ENCODE data around the gene YPEL3. TPM values are rescaled to one million over a fixed set of nuclear protein-coding genes. Genes with fewer than 3 reads are reported as not detected.

YPEL3 gene
- polyA plus RNA-seq, 4 donors = 39.6 to 154 (median 99.6) TPM

DNA sequence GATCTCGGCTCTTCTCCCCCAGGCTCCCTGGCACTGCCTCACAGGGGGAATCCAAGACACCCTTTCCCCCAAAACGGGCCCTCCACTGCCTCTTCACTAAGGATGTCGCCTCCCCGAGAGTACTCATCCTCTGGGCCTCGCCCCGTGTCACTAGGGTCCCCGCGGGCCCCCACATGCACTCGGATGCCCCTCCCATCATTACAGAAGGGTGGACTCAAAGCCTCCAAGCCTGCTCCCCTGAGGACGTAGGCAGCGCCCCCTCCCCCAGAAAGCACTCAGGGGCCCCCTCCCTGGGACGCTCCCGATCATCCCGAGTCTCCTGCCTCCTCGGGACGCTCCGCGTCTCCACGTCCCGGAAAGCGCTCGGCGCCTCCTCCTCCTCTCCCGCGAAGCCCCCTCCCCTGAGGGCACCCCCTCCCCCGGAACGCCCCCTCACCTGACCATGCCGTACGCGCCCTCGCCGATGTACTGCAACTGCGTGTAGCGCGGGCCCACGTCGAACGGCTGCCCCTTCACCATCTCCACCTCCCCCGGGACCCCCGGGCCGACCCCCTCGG is 26.7 kb upstream of the YPEL3 start:
- DNase-seq = peak; percentile 23 to 68
- no peaks in the 10 kb centered on the region for H3K27me3 ChIP-seq (ENCODE audit: control insufficient read depth in 3 of 3, insufficient read depth in 3 of 3, low read length in 3 of 3)
- peaks cover 0 to 48% (median 5%) of the 10 kb centered on the region in 3 donors for H3K4me1 ChIP-seq (ENCODE audit: control insufficient read depth in 3 of 3, insufficient read depth in 2 of 3, low read depth in 1 of 3, low read length in 2 of 3)
- 1% methylated on average over 26 to 42 of the region's 42 CpGs for WGBS, 3 donors
- H3K9me3 ChIP-seq (ENCODE audit: control insufficient read depth in 2 of 2, insufficient read depth in 1 of 2, low read depth in 1 of 2, low read length in 1 of 2) = no peaks in the 10 kb centered on the region
- H3K27ac ChIP-seq (ENCODE audit: low read depth in 1 of 3, low read length in 2 of 3) = peak overlapping the region; percentile 93 to 99 (median 96)
- peak overlapping the region; percentile 88 to 97 (median 90) for H3K4me3 ChIP-seq (ENCODE audit: low read depth in 1 of 3, low read length in 3 of 3)
- no peak for FAIRE-seq
- peaks cover 0 to 49% (median 4%) of the 10 kb centered on the region in 3 donors for H3K36me3 ChIP-seq (ENCODE audit: control insufficient read depth in 3 of 3, insufficient read depth in 2 of 3, low read depth in 1 of 3, low read length in 3 of 3)

DNA sequence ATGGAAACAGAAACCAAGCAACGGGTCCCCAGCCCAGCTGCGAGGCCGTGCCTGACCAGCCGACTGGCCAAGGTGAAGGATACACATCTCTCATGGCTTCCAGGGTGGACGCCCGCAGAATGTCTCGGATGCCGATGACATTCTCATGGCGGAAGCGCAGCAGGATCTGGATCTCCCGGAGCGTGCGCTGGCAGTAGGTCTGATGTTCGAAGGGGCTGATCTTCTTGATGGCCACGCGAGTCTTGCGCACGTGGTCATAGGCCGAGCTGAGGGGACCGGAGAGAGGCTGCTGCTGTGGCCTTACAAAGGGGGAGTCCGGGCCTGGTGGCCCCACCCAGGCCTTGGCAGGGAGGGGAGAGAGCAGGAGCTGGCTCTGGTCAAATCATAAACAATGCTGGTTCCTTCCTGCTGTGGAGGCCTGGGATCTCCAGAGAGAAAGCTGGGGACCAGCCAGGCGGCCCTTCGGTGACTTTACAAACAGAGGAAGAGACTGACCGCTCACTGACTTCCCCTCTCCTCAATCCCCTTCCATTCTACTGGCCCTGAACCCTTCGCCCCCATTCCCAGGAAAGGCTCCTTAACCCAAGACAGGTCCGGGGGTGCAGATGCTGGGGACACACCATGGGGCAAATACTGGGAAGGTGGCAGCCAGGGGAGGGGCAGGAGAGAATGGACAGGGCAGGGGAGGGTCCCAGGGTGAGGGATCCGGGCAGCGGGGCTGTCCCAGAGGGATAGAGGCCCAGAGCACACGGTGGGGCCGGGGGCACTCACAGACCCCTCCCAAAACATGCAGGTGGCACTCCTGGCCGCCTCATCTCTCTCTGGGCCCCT is 25.9 kb upstream of the YPEL3 start:
- Histone ChIP-seq H3K9me3 (ENCODE audit: control insufficient read depth in 2 of 2, insufficient read depth in 1 of 2, low read depth in 1 of 2, low read length in 1 of 2) (no peaks in the 10 kb centered on the region), H3K27me3 (ENCODE audit: control insufficient read depth in 3 of 3, insufficient read depth in 3 of 3, low read length in 3 of 3) (no peaks in the 10 kb centered on the region), H3K4me3 (ENCODE audit: low read depth in 1 of 3, low read length in 3 of 3) (peak overlapping the region; percentile 88 to 97 (median 90)), H3K4me1 (ENCODE audit: control insufficient read depth in 3 of 3, insufficient read depth in 2 of 3, low read depth in 1 of 3, low read length in 2 of 3) (peaks cover 0 to 56% (median 9%) of the 10 kb centered on the region in 3 donors), H3K36me3 (ENCODE audit: control insufficient read depth in 3 of 3, insufficient read depth in 2 of 3, low read depth in 1 of 3, low read length in 3 of 3) (peaks cover 0 to 56% (median 5%) of the 10 kb centered on the region in 3 donors), H3K27ac (ENCODE audit: low read depth in 1 of 3, low read length in 2 of 3) (peak overlapping the region; percentile 93 to 99 (median 96))
- DNase-seq = peak; percentile 36 to 67
- no peak for FAIRE-seq
- WGBS, 3 donors = 43 to 70% (median 63%) methylated on average over 27 to 31 of the region's 31 CpGs

DNA sequence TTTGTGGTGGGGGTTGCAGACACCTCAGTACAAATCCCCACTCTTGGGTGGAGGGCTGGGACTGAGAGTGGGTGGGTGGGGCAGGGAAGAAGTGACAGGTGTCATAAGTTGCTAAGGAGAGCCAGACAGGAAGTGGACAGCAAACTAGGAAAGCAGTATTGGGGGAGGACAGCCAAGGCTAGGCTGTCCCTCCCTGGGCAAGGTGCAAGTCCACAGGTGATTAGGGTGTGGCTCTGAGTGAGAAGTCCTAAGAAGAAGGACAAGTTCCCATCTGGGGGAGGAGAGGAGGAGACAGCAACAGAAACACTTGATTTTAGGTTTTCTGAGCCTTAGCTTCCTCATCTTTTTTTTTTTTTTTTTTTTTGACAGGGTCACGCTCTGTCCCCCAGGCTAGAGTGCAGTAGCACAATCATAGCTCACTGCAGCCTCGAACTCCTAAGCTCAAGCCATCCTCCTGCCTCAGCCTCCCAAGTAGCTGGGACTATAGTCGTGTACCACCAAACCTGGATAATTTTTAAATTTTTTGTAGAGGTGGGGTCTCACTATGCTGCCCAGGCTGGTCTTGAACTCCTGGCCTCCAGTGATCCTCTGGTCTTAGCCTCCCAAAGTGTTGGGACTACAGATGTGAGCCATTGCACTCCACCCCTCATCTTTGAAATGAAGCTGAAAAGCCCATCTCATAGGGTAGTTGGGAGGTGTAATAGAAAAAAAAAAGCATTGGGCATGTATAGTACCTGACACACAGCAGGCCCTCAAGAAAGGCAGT is 24.5 kb upstream of the YPEL3 start:
- DNase-seq = peak; percentile 94 to 99
- FAIRE-seq = no peak
- peaks cover 0 to 70% (median 12%) of the 10 kb centered on the region in 3 donors for H3K4me1 ChIP-seq (ENCODE audit: control insufficient read depth in 3 of 3, insufficient read depth in 2 of 3, low read depth in 1 of 3, low read length in 2 of 3)

DNA sequence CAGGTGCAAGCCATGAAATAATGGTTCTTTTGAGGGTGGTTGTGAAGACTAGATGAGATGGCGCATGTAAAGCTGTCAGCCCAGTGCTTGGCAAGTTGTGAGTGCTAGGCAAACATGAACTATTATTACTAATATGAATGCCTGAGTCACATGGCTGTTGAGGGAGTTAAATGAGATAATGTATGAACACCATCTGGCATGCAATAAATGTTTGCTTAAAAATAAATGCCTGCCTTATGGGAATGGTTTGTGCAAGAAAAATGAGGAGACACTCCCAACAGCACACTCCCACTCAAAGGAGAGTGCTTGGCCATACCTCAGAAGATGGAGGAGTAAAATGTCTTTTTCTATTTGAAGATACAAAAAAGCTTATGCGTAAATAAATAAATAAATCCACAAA is 23.4 kb upstream of the YPEL3 start:
- H3K36me3 ChIP-seq (ENCODE audit: control insufficient read depth in 3 of 3, insufficient read depth in 2 of 3, low read depth in 1 of 3, low read length in 3 of 3) = peaks cover 6 to 80% (median 9%) of the 10 kb centered on the region in 3 donors
- H3K27ac ChIP-seq (ENCODE audit: low read depth in 1 of 3, low read length in 2 of 3) = peak overlapping the region in 2 of 3 donors; percentile 93 to 99
- no peaks in the 10 kb centered on the region for H3K9me3 ChIP-seq (ENCODE audit: control insufficient read depth in 2 of 2, insufficient read depth in 1 of 2, low read depth in 1 of 2, low read length in 1 of 2)
- no peak overlapping the region for H3K4me3 ChIP-seq (ENCODE audit: low read depth in 1 of 3, low read length in 3 of 3)
- H3K27me3 ChIP-seq (ENCODE audit: control insufficient read depth in 3 of 3, insufficient read depth in 3 of 3, low read length in 3 of 3) = no peaks in the 10 kb centered on the region
- DNase-seq = no peak
- FAIRE-seq = no peak
- H3K4me1 ChIP-seq (ENCODE audit: control insufficient read depth in 3 of 3, insufficient read depth in 2 of 3, low read depth in 1 of 3, low read length in 2 of 3) = peaks cover 0 to 78% (median 12%) of the 10 kb centered on the region in 3 donors
- 83 to 90% (median 87%) methylated on average over 2 of the region's 2 CpGs for WGBS, 3 donors

More for the DNA sequence above, 24.5 kb upstream of the YPEL3 start:
- Histone ChIP-seq H3K4me3 (ENCODE audit: low read depth in 1 of 3, low read length in 3 of 3) (no peak overlapping the region), H3K36me3 (ENCODE audit: control insufficient read depth in 3 of 3, insufficient read depth in 2 of 3, low read depth in 1 of 3, low read length in 3 of 3) (peaks cover 6 to 69% (median 9%) of the 10 kb centered on the region in 3 donors), H3K27ac (ENCODE audit: low read depth in 1 of 3, low read length in 2 of 3) (peak overlapping the region; percentile 93 to 99 (median 96)), H3K27me3 (ENCODE audit: control insufficient read depth in 3 of 3, insufficient read depth in 3 of 3, low read length in 3 of 3) (no peaks in the 10 kb centered on the region), H3K9me3 (ENCODE audit: control insufficient read depth in 2 of 2, insufficient read depth in 1 of 2, low read depth in 1 of 2, low read length in 1 of 2) (no peaks in the 10 kb centered on the region)
- 31 to 58% (median 34%) methylated on average over 2 to 3 of the region's 3 CpGs for WGBS, 3 donors

DNA sequence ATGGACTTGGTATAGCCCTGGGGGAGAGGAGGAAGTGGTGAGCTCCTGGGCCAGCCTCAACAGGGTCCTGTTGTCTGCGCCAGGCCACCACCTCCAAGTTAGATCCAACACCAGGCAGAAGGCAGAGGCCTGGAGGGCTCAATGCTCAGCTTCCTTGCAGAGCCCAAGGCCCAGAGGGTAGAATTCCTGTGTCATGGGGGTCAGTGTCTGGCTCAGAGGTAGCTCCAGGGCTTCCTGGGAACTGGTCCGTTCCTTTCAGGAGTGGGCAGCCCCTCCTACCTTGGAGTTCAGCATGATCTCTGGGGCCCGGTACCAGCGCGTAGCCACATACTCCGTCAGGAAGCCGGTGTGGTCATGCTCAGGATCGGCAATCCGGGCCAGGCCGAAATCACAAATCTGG is 21.8 kb upstream of the YPEL3 start:
- FAIRE-seq (no peak), DNase-seq (no peak)
- H3K27me3 ChIP-seq (ENCODE audit: control insufficient read depth in 3 of 3, insufficient read depth in 3 of 3, low read length in 3 of 3) = no peaks in the 10 kb centered on the region
- peak overlapping the region in 2 of 3 donors; percentile 74 to 77 for H3K27ac ChIP-seq (ENCODE audit: low read depth in 1 of 3, low read length in 2 of 3)
- H3K4me1 ChIP-seq (ENCODE audit: control insufficient read depth in 3 of 3, insufficient read depth in 2 of 3, low read depth in 1 of 3, low read length in 2 of 3) = peaks cover 3 to 88% (median 12%) of the 10 kb centered on the region in 3 donors
- no peaks in the 10 kb centered on the region for H3K9me3 ChIP-seq (ENCODE audit: control insufficient read depth in 2 of 2, insufficient read depth in 1 of 2, low read depth in 1 of 2, low read length in 1 of 2)
- 94 to 98% (median 95%) methylated on average over 10 of the region's 10 CpGs for WGBS, 3 donors
- H3K4me3 ChIP-seq (ENCODE audit: low read depth in 1 of 3, low read length in 3 of 3) = no peak overlapping the region
- H3K36me3 ChIP-seq (ENCODE audit: control insufficient read depth in 3 of 3, insufficient read depth in 2 of 3, low read depth in 1 of 3, low read length in 3 of 3) = peaks cover 9 to 97% (median 12%) of the 10 kb centered on the region in 3 donors

DNA sequence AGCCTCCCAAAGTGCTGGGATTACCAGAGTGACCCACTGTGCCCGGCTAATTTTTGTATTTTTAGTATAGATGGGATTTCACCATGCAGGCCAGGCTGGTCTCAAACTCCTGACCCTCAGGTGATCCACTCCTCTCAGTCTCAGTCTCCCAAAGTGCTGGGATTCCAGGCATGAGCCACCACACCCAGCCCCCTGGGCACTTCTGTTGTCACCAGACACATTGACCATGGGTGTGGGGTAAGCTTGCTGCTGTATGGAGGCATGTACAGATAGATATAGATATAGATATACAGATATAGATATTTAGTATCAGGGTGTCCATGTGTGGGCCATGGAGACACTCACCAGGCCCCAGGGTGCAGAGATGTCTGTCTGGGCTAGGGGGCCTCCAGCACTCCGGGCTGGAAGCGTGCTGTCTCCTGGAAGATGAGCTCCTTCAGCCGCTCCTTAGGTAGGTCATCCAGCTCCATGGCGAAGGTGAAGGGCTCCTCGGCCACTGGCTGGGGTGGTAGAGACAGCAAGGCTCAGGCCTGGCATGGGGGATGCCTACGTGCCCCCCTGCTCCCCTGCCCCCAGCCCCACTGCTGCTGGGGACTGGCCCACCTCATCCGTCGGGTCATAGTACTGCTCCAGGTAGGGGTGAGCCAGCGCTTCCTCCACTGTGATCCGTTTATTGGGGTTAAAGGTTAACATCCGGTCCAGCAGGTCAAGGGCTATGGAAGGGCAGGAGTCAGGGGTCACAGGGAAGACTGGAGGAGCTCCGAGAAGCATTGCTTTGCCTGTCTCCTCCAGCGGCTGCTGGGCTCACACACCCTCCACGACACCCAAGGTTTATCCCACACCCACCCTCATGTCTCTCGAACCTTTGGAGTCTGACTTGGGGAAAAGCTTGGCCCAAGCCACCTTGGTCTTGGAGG is 20.5 kb upstream of the YPEL3 start:
- H3K36me3 ChIP-seq (ENCODE audit: control insufficient read depth in 3 of 3, insufficient read depth in 2 of 3, low read depth in 1 of 3, low read length in 3 of 3) = peaks cover 9 to 98% (median 15%) of the 10 kb centered on the region in 3 donors
- H3K4me3 ChIP-seq (ENCODE audit: low read depth in 1 of 3, low read length in 3 of 3) = no peak overlapping the region
- peak overlapping the region; percentile 74 to 77 (median 75) for H3K27ac ChIP-seq (ENCODE audit: low read depth in 1 of 3, low read length in 2 of 3)
- H3K4me1 ChIP-seq (ENCODE audit: control insufficient read depth in 3 of 3, insufficient read depth in 2 of 3, low read depth in 1 of 3, low read length in 2 of 3) = peaks cover 3 to 80% (median 11%) of the 10 kb centered on the region in 3 donors
- DNase-seq = peak in 1 of 2 donors; percentile 45
- WGBS, 3 donors = 69 to 82% (median 71%) methylated on average over 16 of the region's 16 CpGs
- no peaks in the 10 kb centered on the region for H3K9me3 ChIP-seq (ENCODE audit: control insufficient read depth in 2 of 2, insufficient read depth in 1 of 2, low read depth in 1 of 2, low read length in 1 of 2)
- no peaks in the 10 kb centered on the region for H3K27me3 ChIP-seq (ENCODE audit: control insufficient read depth in 3 of 3, insufficient read depth in 3 of 3, low read length in 3 of 3)
- FAIRE-seq = no peak

DNA sequence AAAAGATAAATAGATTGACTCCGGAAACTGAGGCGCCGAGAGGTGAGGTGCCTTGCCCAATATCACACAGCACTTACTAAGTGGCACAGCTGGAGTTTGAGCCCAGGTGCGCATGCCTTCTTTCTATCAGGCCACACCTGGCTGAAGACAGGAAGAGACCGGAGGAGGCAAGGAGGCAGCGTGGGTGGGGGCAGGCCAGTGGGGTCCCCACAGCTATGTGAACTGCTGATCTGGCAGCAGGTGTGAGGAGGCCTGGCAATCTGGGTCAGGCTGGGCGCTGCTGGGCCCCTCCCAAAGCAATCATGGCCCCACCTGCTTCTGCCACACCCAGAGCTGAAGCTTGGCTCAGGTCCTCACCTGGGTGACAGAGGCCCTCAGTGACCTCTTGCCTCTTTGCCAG is 19.2 kb upstream of the YPEL3 start:
- H3K36me3 ChIP-seq (ENCODE audit: control insufficient read depth in 3 of 3, insufficient read depth in 2 of 3, low read depth in 1 of 3, low read length in 3 of 3) = peaks cover 12 to 98% (median 26%) of the 10 kb centered on the region in 3 donors
- WGBS, 3 donors = 12 to 60% (median 29%) methylated on average over 6 to 7 of the region's 7 CpGs
- peak overlapping the region; percentile 69 to 77 (median 75) for H3K27ac ChIP-seq (ENCODE audit: low read depth in 1 of 3, low read length in 2 of 3)
- peaks cover 3 to 68% (median 10%) of the 10 kb centered on the region in 3 donors for H3K4me1 ChIP-seq (ENCODE audit: control insufficient read depth in 3 of 3, insufficient read depth in 2 of 3, low read depth in 1 of 3, low read length in 2 of 3)
- no peaks in the 10 kb centered on the region for H3K9me3 ChIP-seq (ENCODE audit: control insufficient read depth in 2 of 2, insufficient read depth in 1 of 2, low read depth in 1 of 2, low read length in 1 of 2)
- DNase-seq = peak; percentile 94 to 98
- no peaks in the 10 kb centered on the region for H3K27me3 ChIP-seq (ENCODE audit: control insufficient read depth in 3 of 3, insufficient read depth in 3 of 3, low read length in 3 of 3)
- no peak overlapping the region for H3K4me3 ChIP-seq (ENCODE audit: low read depth in 1 of 3, low read length in 3 of 3)
- no peak for FAIRE-seq
